ENCODE results near the gene HOXC9.

HOXC9 gene

DNA sequence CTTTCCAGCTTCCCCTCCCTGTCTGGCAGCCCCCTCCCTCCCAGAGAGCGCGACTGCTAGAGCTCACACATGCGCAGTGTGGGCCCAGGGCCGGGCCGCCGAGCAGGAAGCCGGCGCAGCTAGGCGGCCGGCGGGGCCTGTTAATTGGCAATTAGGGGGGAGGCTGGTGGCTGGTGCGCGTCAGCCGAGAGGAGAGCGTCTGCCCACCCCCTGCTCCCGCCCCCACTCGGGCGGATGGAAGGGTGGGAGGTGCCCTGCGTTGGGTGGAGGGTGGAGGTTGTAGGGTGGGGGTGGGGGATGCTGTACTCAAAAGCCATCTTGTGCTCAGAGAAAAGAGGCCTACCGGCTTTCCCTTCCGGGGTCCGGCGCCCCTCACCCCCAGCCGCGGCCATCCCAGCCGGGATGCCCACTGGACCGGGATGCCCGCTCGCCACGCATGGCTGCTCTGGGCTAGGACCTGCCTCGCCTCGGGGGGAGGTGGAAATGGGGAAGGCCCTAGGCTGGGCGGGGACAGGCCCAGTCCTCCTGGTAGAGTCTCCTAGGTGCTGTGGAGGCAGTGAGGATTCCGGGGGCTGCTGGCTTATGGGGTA lies 18.0 kb downstream of the HOXC9 start:
- Histone ChIP-seq H3K9me3 (ENCODE audit: control insufficient read depth, low read depth, low read length) (no peaks in the 10 kb centered on the region), H3K36me3 (ENCODE audit: control insufficient read depth, low read depth, low read length) (no peaks in the 10 kb centered on the region), H3K9ac (ENCODE audit: low read length) (no peak overlapping the region), H3K27ac (ENCODE audit: low read length) (no peak overlapping the region), H3K4me3 (ENCODE audit: low read length) (peak overlapping the region; percentile 40), H3K4me1 (ENCODE audit: control insufficient read depth, low read depth, low read length) (peaks cover 4% of the 10 kb centered on the region), H3K27me3 (ENCODE audit: control insufficient read depth, insufficient read depth, low read length) (peaks cover 100% of the 10 kb centered on the region)

DNA sequence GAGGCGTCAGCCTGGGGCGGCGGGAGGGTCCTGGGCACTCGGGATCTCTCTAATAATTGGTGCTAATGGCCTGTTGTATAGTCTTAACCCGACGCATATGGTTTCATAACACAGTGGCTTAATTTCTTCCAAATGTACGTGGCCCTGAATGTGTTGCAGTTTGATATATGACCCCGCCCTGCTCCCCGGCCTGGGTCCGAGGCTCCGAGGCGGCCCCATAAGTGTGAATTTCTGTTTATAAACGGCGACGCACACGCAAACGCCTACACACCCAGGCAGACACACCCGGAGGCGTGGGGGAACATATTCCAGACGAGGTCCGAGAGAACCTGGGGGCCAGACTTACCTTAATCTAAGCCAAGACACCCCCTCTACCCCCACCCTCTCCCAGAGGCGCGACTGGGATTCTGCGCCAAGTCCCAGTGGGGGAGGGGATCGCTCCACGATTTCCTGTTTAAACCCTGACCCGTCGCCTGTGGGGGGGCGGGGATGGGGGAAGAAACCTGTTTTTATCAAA lies 18.6 kb downstream of the HOXC9 start:
- Histone ChIP-seq H3K9me3 (ENCODE audit: control insufficient read depth, low read depth, low read length) (no peaks in the 10 kb centered on the region), H3K27ac (ENCODE audit: low read length) (no peak overlapping the region), H3K9ac (ENCODE audit: low read length) (no peak overlapping the region), H3K36me3 (ENCODE audit: control insufficient read depth, low read depth, low read length) (no peaks in the 10 kb centered on the region), H3K4me1 (ENCODE audit: control insufficient read depth, low read depth, low read length) (peaks cover 4% of the 10 kb centered on the region), H3K27me3 (ENCODE audit: control insufficient read depth, insufficient read depth, low read length) (peaks cover 100% of the 10 kb centered on the region), H3K4me3 (ENCODE audit: low read length) (peak overlapping the region; percentile 40)

DNA sequence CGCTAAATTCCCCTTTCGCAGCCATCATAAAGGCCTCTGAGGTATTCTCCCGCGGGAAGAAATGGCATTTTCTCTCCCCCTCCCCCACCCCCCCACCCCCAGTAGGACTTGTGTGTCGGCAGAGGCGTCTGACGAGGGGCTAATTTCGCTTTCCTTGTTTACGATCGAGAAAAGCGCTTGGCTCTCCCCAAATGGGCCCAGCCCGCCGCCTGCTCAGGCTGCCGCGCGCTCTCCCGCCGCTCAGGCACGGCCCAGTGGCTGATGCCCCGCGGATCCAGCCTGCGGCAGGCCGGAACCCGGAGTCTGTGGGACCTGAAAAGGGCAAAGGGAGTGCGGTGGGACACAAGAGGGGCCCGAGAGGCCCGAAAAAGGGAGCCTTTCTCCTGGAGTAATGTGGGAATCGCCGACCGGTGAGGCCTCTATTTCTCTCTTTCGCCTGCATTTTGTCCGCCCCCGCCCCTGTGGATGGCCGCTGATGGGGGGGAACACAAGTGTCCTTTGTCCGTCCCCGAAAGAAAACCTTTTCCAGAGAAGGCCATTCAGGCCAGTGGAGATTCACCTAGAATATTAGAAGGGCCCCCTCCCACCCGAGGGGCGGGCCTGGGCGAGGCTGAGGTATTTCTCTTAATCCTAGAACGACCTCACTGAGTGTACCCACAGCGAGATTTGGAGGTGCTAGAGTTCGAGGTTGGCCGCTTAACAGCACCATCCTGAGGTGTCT lies 19.3 kb downstream of the HOXC9 start:
- Histone ChIP-seq H3K27me3 (ENCODE audit: control insufficient read depth, insufficient read depth, low read length) (peaks cover 100% of the 10 kb centered on the region), H3K4me3 (ENCODE audit: low read length) (no peak overlapping the region), H3K9ac (ENCODE audit: low read length) (no peak overlapping the region), H3K27ac (ENCODE audit: low read length) (no peak overlapping the region), H3K9me3 (ENCODE audit: control insufficient read depth, low read depth, low read length) (no peaks in the 10 kb centered on the region), H3K4me1 (ENCODE audit: control insufficient read depth, low read depth, low read length) (peaks cover 4% of the 10 kb centered on the region), H3K36me3 (ENCODE audit: control insufficient read depth, low read depth, low read length) (no peaks in the 10 kb centered on the region)

DNA sequence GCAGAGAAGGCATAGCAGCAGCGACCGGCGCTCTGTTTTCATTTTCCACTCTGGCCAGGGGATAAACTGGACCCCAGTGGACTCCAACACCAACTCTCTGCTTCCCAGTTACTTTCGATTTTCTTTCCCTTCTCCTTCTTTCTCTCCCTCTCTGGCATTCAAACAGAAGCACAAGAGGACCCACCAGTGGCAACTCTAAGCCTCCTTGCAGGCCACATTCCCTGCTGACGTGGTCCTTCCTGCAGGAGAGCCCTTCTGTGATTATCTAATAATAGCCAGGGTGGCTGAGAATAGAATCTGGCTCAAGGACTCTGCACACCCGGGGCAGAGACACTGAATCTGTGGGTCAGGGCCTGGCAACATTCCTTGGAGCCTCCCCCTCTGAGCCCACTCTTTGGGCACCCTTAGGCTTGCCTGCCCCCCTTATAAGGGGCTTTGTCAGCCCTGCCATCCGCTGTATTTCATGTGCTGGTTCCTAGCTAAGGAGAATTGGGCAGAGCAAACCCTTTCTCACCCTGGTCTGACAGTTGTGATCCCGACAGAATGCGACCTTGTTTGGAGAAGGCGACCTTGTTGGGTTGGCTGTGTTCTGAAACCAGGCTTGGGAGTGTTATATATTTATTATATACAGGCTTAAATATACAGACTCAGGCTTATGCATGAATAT lies 20.1 kb downstream of the HOXC9 start:
- peaks cover 4% of the 10 kb centered on the region for H3K4me1 ChIP-seq (ENCODE audit: control insufficient read depth, low read depth, low read length)
- H3K27me3 ChIP-seq (ENCODE audit: control insufficient read depth, insufficient read depth, low read length) = peaks cover 100% of the 10 kb centered on the region
- H3K4me3 ChIP-seq (ENCODE audit: low read length) = no peak overlapping the region
- H3K9ac ChIP-seq (ENCODE audit: low read length) = peak overlapping the region; percentile 3
- H3K36me3 ChIP-seq (ENCODE audit: control insufficient read depth, low read depth, low read length) = no peaks in the 10 kb centered on the region
- H3K9me3 ChIP-seq (ENCODE audit: control insufficient read depth, low read depth, low read length) = no peaks in the 10 kb centered on the region
- no peak overlapping the region for H3K27ac ChIP-seq (ENCODE audit: low read length)

GRCh38 chr12:54020591-54021405 lies 20.8 kb downstream of the HOXC9 start:
- H3K36me3 ChIP-seq (ENCODE audit: control insufficient read depth, low read depth, low read length) = no peaks in the 10 kb centered on the region
- H3K9ac ChIP-seq (ENCODE audit: low read length) = peak overlapping the region; percentile 3
- no peak overlapping the region for H3K4me3 ChIP-seq (ENCODE audit: low read length)
- no peak overlapping the region for H3K27ac ChIP-seq (ENCODE audit: low read length)
- peaks cover 100% of the 10 kb centered on the region for H3K27me3 ChIP-seq (ENCODE audit: control insufficient read depth, insufficient read depth, low read length)
- H3K4me1 ChIP-seq (ENCODE audit: control insufficient read depth, low read depth, low read length) = peaks cover 4% of the 10 kb centered on the region
- H3K9me3 ChIP-seq (ENCODE audit: control insufficient read depth, low read depth, low read length) = no peaks in the 10 kb centered on the region

GRCh38 chr12:54021432-54022013 lies 21.6 kb downstream of the HOXC9 start:
- no peaks in the 10 kb centered on the region for H3K36me3 ChIP-seq (ENCODE audit: control insufficient read depth, low read depth, low read length)
- peaks cover 4% of the 10 kb centered on the region for H3K4me1 ChIP-seq (ENCODE audit: control insufficient read depth, low read depth, low read length)
- H3K27ac ChIP-seq (ENCODE audit: low read length) = no peak overlapping the region
- H3K4me3 ChIP-seq (ENCODE audit: low read length) = no peak overlapping the region
- no peak overlapping the region for H3K9ac ChIP-seq (ENCODE audit: low read length)
- peaks cover 100% of the 10 kb centered on the region for H3K27me3 ChIP-seq (ENCODE audit: control insufficient read depth, insufficient read depth, low read length)
- no peaks in the 10 kb centered on the region for H3K9me3 ChIP-seq (ENCODE audit: control insufficient read depth, low read depth, low read length)

DNA sequence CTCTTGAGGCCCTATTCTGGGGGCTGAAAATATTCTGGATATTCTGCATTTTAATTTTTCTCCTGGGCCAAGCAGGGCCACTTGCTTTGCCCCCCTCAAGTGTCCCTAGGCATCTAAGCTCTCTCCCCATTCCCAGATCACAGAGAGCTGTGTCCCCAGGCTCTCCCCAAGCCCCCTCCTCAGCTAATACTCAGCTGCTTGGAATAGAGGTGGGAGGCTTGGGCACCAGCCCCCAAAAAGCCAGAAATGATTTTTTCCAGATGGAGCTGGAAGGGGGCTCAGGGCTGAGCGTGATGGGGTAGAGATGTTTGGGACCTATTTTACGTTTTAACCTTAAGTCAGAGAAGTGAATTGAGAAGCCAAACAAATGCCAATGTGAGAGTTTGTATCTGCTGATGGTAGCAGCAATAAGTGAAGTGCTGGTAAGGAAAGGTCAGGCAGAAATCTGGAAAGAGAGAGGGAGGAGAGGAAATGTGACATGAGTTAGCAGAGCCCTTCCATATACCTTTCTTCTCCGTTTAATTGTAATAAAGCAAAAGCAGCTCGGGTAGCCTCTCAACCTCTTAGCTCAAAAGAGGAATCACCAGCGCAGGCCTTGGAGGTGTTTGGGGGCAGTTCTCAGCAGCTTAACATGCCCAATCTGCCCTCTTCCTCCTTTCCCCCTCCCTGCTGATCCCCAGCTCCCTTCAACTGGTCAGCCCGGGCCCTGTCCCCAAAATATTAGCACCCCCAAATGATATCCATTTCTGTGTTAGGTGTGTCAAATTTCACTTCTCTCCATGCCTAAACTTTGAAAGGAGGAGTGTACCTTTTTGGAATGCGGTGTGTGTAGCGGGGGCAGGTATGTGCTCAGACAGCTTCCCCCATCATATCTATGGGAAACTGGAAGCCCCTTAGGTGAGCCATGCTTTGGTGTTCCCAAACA lies 23.3 kb downstream of the HOXC9 start:
- Histone ChIP-seq H3K9me3 (ENCODE audit: control insufficient read depth, low read depth, low read length) (no peaks in the 10 kb centered on the region), H3K4me1 (ENCODE audit: control insufficient read depth, low read depth, low read length) (no peaks in the 10 kb centered on the region), H3K4me3 (ENCODE audit: low read length) (no peak overlapping the region), H3K27me3 (ENCODE audit: control insufficient read depth, insufficient read depth, low read length) (peaks cover 100% of the 10 kb centered on the region), H3K9ac (ENCODE audit: low read length) (no peak overlapping the region), H3K36me3 (ENCODE audit: control insufficient read depth, low read depth, low read length) (no peaks in the 10 kb centered on the region), H3K27ac (ENCODE audit: low read length) (no peak overlapping the region)

DNA sequence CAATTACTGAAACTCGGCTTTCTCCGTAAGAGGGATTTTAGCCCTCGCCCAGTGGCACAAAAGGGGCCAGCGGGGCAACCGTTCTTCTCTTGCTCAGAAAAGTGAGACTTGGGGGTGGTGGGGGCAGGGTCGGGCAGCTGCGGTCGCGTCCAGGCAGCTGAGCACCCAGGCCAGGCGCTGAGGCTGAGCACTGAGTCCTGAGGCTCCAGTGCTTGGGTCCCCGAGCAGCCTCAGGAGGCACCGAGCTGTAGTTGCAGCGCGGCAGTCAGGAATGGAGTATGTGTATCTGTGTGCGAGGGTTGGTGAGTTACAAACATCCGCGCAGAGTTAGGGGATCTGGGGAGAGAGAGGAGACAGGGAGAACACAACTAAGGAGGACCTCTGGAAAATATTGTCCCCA lies 24.2 kb downstream of the HOXC9 start:
- Histone ChIP-seq H3K4me3 (ENCODE audit: low read length) (no peak overlapping the region), H3K9me3 (ENCODE audit: control insufficient read depth, low read depth, low read length) (no peaks in the 10 kb centered on the region), H3K27ac (ENCODE audit: low read length) (no peak overlapping the region), H3K4me1 (ENCODE audit: control insufficient read depth, low read depth, low read length) (no peaks in the 10 kb centered on the region), H3K36me3 (ENCODE audit: control insufficient read depth, low read depth, low read length) (no peaks in the 10 kb centered on the region), H3K27me3 (ENCODE audit: control insufficient read depth, insufficient read depth, low read length) (peaks cover 100% of the 10 kb centered on the region), H3K9ac (ENCODE audit: low read length) (no peak overlapping the region)

DNA sequence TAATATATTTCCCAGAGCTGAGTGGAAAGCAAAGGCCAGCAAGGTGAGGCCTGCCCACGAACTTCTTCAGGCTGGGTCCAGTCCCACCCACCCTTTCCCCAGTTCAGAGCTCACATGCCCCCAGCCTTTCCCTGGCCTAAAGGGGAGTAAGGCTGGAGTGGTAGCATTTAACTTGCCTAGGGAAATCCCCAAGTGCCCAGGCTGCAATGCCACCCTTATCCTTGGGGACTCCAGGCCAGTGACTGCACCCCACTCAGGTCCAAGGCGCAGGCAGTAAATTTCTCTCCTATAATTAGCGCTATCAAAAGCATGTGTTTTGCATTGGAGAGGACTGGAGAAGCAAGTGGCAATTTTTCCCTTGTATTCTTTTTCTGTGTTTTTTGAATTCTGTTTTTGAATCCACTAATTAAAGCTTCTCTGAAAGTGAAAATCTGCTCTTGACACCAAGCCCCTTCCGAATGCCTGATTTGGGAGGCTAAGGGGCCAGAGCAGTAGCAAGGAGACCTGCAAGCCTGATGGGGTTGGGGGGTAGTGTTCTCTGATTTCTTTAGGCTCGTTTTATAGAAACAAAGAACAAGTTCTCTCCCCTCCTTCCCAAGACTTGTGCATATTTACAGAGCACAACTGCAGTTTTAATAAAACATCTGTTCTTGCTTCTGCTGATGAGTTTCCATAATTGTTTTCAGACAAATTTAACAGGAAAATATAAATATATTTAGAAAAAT lies 24.8 kb downstream of the HOXC9 start:
- no peak overlapping the region for H3K4me3 ChIP-seq (ENCODE audit: low read length)
- H3K9me3 ChIP-seq (ENCODE audit: control insufficient read depth, low read depth, low read length) = no peaks in the 10 kb centered on the region
- H3K27me3 ChIP-seq (ENCODE audit: control insufficient read depth, insufficient read depth, low read length) = peaks cover 100% of the 10 kb centered on the region
- no peak overlapping the region for H3K9ac ChIP-seq (ENCODE audit: low read length)
- H3K4me1 ChIP-seq (ENCODE audit: control insufficient read depth, low read depth, low read length) = no peaks in the 10 kb centered on the region
- H3K27ac ChIP-seq (ENCODE audit: low read length) = no peak overlapping the region
- no peaks in the 10 kb centered on the region for H3K36me3 ChIP-seq (ENCODE audit: control insufficient read depth, low read depth, low read length)
